SK-N-SH treated with all-trans-retinoic acid at 6 μM for 48 hours (cell line): ENCODE measurements around the gene TAOK1.

Experiments
- ATAC-seq: fragments of 200-7000 bp; cut with Tn5 transposase; 3 replicates; pipeline ENCODE4 v1.9.1; 2020; ENCODE audit warnings: mild to moderate bottlenecking, moderate library complexity
- ARNTL ChIP-seq: fragments of 450-650 bp; formaldehyde crosslinking; IDR thresholded peaks from 2 replicates; pipeline ENCODE4 v1.5.0; 2020; ENCODE audit warnings: low read depth, mild to moderate bottlenecking, moderate library complexity, borderline replicate concordance
- BACH2 ChIP-seq: fragments of 250-450 bp; sonication (Bioruptor Pico); IDR thresholded peaks from 2 replicates; pipeline ENCODE4 v1.9.0; 2021; ENCODE audit warnings: mild to moderate bottlenecking, borderline replicate concordance
- CSDC2 ChIP-seq: fragments of 250-450 bp; sonication (Bioruptor Pico); IDR thresholded peaks from 2 replicates; pipeline ENCODE4 v1.5.0; 2020; ENCODE audit warnings: mild to moderate bottlenecking, moderate library complexity
- ESRRG ChIP-seq: fragments of 250-450 bp; sonication (Bioruptor Pico); IDR thresholded peaks from 2 replicates; pipeline ENCODE4 v1.6.1; 2021; ENCODE audit warnings: mild to moderate bottlenecking
- GLIS3 ChIP-seq: fragments of 250-450 bp; sonication (Bioruptor Pico); IDR thresholded peaks from 2 replicates; pipeline ENCODE4 v1.5.0; 2020; ENCODE audit warnings: mild to moderate bottlenecking, moderate library complexity
- ISL1 ChIP-seq: fragments of 250-450 bp; sonication (Bioruptor Pico); IDR thresholded peaks from 2 replicates; pipeline ENCODE4 v2.1.2; 2022; ENCODE audit warnings: mild to moderate bottlenecking, moderate library complexity
- OSR1 ChIP-seq: fragments of 250-450 bp; sonication (Bioruptor Pico); IDR thresholded peaks from 2 replicates; pipeline ENCODE4 v1.8.0; 2022; ENCODE audit warnings: moderate library complexity, mild to moderate bottlenecking, inconsistent platforms
- PPARA ChIP-seq: fragments of 250-450 bp; sonication (Bioruptor Pico); IDR thresholded peaks from 2 replicates; pipeline ENCODE4 v1.5.0; 2020; ENCODE audit warnings: mild to moderate bottlenecking, borderline replicate concordance
- RARB ChIP-seq: fragments of 250-450 bp; sonication (Bioruptor Pico); IDR thresholded peaks from 2 replicates; pipeline ENCODE4 v1.8.0; 2021; ENCODE audit warnings: mild to moderate bottlenecking, moderate library complexity
- SNAI2 ChIP-seq: fragments of 250-450 bp; sonication (Bioruptor Pico); IDR thresholded peaks from 2 replicates; pipeline ENCODE4 v1.5.0; 2020; ENCODE audit warnings: mild to moderate bottlenecking, moderate library complexity
- TCF4 ChIP-seq: fragments of 250-450 bp; sonication (Bioruptor Pico); IDR thresholded peaks from 2 replicates; pipeline ENCODE4 v1.8.0; 2021; ENCODE audit warnings: mild to moderate bottlenecking, moderate library complexity, borderline replicate concordance
- TOX ChIP-seq: fragments of 250-450 bp; sonication (Bioruptor Pico); IDR thresholded peaks from 2 replicates; pipeline ENCODE4 v1.8.0; 2021; ENCODE audit warnings: mild to moderate bottlenecking, moderate library complexity, borderline replicate concordance
- ZC3H10 ChIP-seq: fragments of 250-450 bp; sonication (Bioruptor Pico); IDR thresholded peaks from 2 replicates; pipeline ENCODE4 v1.5.1; 2021; ENCODE audit warnings: mild to moderate bottlenecking, moderate library complexity
- ZFP3 ChIP-seq: fragments of 250-450 bp; sonication (Bioruptor Pico); IDR thresholded peaks from 2 replicates; pipeline ENCODE4 v1.5.0; 2020; ENCODE audit warnings: mild to moderate bottlenecking, moderate library complexity
- ZFP30 ChIP-seq: fragments of 450-650 bp; formaldehyde crosslinking; IDR thresholded peaks from 2 replicates; pipeline ENCODE4 v1.5.0; 2022; ENCODE audit warnings: mild to moderate bottlenecking, moderate library complexity
- ZNF565 ChIP-seq: fragments of 450-650 bp; formaldehyde crosslinking; conservative IDR thresholded peaks from 2 replicates; pipeline ENCODE4 v1.5.0; 2020; ENCODE audit warnings: low read depth, mild to moderate bottlenecking, moderate library complexity
- ZNF70 ChIP-seq: fragments of 450-650 bp; formaldehyde crosslinking; IDR thresholded peaks from 2 replicates; pipeline ENCODE4 v1.5.0; 2020; ENCODE audit warnings: mild to moderate bottlenecking, moderate library complexity
- ZNF8 ChIP-seq: fragments of 450-650 bp; formaldehyde crosslinking; IDR thresholded peaks from 2 replicates; pipeline ENCODE4 v1.5.0; 2020; ENCODE audit warnings: mild to moderate bottlenecking, moderate library complexity
- TF ChIP-seq, protein P1 (sequence below): fragments of 250-450 bp; sonication (Bioruptor Pico); IDR thresholded peaks from 2 replicates; pipeline ENCODE4 v1.5.1; 2020; ENCODE audit warnings: low read depth, mild to moderate bottlenecking, moderate library complexity
- TF ChIP-seq, protein P2 (sequence below): fragments of 250-450 bp; sonication (Bioruptor Pico); IDR thresholded peaks from 2 replicates; pipeline ENCODE4 v1.8.0; 2020; ENCODE audit warnings: mild to moderate bottlenecking, moderate library complexity, borderline replicate concordance
- TF ChIP-seq, protein P3 (sequence below): fragments of 250-450 bp; sonication (Bioruptor Pico); IDR thresholded peaks from 2 replicates; pipeline ENCODE4 v1.5.1; 2021; ENCODE audit warnings: mild to moderate bottlenecking, moderate library complexity
- TF ChIP-seq, protein P4 (sequence below): fragments of 250-450 bp; sonication (Bioruptor Pico); IDR thresholded peaks from 2 replicates; pipeline ENCODE4 v1.5.0; 2020; ENCODE audit warnings: mild to moderate bottlenecking, moderate library complexity

TAOK1 gene

DNA sequence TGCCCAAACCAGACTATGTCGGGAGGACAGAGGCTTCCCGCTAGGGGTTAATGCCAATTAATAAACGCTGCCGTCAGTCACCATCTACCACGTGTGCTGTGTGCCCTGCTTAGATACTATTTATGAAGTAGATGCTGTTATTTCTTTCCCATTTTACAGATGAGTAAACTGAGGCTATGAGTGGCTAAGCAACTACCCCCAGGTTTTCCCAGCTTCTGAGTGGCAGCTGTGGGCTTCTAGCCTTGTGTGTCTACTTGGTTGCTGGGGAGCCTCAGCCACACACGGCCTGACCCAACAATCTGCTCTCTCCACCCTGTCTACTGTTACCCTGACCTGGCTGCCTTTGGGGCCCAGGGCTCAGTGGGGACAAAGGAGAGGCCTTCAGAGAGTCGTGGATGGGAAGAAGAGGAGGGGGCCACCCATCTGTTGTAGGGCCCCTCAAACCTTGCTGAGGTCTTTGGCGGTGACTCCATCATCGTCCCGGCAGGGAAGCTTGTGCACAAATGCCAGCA lies 192.1 kb downstream of the TAOK1 start:
- no peak for TF ChIP-seq TOX (CRISPR knock-in tag)
- no peak for TF ChIP-seq ISL1 (CRISPR knock-in tag)
- TF ChIP-seq OSR1 (CRISPR knock-in tag) = no peak
- TF ChIP-seq GLIS3 (CRISPR knock-in tag) = no peak
- TF ChIP-seq BACH2 (CRISPR knock-in tag) = no peak
- TF ChIP-seq CSDC2 (CRISPR knock-in tag) = no peak
- TF ChIP-seq, protein P1, sequence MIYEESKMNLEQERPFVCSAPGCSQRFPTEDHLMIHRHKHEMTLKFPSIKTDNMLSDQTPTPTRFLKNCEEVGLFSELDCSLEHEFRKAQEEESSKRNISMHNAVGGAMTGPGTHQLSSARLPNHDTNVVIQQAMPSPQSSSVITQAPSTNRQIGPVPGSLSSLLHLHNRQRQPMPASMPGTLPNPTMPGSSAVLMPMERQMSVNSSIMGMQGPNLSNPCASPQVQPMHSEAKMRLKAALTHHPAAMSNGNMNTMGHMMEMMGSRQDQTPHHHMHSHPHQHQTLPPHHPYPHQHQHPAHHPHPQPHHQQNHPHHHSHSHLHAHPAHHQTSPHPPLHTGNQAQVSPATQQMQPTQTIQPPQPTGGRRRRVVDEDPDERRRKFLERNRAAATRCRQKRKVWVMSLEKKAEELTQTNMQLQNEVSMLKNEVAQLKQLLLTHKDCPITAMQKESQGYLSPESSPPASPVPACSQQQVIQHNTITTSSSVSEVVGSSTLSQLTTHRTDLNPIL (CRISPR knock-in tag) = no peak
- TF ChIP-seq, protein P2, sequence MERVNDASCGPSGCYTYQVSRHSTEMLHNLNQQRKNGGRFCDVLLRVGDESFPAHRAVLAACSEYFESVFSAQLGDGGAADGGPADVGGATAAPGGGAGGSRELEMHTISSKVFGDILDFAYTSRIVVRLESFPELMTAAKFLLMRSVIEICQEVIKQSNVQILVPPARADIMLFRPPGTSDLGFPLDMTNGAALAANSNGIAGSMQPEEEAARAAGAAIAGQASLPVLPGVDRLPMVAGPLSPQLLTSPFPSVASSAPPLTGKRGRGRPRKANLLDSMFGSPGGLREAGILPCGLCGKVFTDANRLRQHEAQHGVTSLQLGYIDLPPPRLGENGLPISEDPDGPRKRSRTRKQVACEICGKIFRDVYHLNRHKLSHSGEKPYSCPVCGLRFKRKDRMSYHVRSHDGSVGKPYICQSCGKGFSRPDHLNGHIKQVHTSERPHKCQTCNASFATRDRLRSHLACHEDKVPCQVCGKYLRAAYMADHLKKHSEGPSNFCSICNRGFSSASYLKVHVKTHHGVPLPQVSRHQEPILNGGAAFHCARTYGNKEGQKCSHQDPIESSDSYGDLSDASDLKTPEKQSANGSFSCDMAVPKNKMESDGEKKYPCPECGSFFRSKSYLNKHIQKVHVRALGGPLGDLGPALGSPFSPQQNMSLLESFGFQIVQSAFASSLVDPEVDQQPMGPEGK (CRISPR knock-in tag) = no peak
- no peak for TF ChIP-seq ZNF70 (CRISPR knock-in tag)
- TF ChIP-seq ZFP3 (CRISPR knock-in tag) = no peak
- TF ChIP-seq, protein P3, sequence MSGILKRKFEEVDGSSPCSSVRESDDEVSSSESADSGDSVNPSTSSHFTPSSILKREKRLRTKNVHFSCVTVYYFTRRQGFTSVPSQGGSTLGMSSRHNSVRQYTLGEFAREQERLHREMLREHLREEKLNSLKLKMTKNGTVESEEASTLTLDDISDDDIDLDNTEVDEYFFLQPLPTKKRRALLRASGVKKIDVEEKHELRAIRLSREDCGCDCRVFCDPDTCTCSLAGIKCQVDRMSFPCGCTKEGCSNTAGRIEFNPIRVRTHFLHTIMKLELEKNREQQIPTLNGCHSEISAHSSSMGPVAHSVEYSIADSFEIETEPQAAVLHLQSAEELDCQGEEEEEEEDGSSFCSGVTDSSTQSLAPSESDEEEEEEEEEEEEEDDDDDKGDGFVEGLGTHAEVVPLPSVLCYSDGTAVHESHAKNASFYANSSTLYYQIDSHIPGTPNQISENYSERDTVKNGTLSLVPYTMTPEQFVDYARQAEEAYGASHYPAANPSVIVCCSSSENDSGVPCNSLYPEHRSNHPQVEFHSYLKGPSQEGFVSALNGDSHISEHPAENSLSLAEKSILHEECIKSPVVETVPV (CRISPR knock-in tag) = no peak
- no peak for TF ChIP-seq TCF4
- TF ChIP-seq, protein P4, sequence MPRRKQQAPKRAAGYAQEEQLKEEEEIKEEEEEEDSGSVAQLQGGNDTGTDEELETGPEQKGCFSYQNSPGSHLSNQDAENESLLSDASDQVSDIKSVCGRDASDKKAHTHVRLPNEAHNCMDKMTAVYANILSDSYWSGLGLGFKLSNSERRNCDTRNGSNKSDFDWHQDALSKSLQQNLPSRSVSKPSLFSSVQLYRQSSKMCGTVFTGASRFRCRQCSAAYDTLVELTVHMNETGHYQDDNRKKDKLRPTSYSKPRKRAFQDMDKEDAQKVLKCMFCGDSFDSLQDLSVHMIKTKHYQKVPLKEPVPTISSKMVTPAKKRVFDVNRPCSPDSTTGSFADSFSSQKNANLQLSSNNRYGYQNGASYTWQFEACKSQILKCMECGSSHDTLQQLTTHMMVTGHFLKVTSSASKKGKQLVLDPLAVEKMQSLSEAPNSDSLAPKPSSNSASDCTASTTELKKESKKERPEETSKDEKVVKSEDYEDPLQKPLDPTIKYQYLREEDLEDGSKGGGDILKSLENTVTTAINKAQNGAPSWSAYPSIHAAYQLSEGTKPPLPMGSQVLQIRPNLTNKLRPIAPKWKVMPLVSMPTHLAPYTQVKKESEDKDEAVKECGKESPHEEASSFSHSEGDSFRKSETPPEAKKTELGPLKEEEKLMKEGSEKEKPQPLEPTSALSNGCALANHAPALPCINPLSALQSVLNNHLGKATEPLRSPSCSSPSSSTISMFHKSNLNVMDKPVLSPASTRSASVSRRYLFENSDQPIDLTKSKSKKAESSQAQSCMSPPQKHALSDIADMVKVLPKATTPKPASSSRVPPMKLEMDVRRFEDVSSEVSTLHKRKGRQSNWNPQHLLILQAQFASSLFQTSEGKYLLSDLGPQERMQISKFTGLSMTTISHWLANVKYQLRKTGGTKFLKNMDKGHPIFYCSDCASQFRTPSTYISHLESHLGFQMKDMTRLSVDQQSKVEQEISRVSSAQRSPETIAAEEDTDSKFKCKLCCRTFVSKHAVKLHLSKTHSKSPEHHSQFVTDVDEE (CRISPR knock-in tag) = no peak
- TF ChIP-seq ZC3H10 = no peak
- TF ChIP-seq ZNF565 (CRISPR knock-in tag) = no peak
- no peak for TF ChIP-seq ZFP30 (CRISPR knock-in tag)

DNA sequence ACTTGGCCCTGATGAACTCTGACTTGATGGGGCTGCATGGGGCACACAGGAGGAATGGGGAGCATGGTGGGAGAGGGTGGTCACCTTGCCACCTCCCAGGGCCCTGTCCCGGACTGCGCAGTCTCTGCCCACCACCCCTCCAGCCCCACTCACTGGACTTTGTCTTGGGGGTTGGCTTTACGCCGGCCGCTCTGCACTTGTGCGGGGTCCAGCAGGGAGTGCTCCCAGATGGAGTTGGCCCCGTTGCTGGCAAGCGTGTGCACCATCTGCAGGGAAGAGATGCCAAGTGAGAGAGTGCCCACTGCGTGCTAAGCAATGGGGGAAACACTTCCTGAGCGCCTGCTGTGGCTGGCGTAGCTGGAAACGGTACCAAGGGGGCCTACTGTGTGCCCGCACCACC lies 192.6 kb downstream of the TAOK1 start:
- no peak for ATAC-seq
- no peak for TF ChIP-seq RARB (CRISPR knock-in tag)
- TF ChIP-seq, protein P3 (CRISPR knock-in tag) = no peak
- TF ChIP-seq PPARA (CRISPR knock-in tag) = no peak
- no peak for TF ChIP-seq BACH2 (CRISPR knock-in tag)

More for the DNA sequence above, 192.1 kb downstream of the TAOK1 start:
- no peak for ATAC-seq

DNA sequence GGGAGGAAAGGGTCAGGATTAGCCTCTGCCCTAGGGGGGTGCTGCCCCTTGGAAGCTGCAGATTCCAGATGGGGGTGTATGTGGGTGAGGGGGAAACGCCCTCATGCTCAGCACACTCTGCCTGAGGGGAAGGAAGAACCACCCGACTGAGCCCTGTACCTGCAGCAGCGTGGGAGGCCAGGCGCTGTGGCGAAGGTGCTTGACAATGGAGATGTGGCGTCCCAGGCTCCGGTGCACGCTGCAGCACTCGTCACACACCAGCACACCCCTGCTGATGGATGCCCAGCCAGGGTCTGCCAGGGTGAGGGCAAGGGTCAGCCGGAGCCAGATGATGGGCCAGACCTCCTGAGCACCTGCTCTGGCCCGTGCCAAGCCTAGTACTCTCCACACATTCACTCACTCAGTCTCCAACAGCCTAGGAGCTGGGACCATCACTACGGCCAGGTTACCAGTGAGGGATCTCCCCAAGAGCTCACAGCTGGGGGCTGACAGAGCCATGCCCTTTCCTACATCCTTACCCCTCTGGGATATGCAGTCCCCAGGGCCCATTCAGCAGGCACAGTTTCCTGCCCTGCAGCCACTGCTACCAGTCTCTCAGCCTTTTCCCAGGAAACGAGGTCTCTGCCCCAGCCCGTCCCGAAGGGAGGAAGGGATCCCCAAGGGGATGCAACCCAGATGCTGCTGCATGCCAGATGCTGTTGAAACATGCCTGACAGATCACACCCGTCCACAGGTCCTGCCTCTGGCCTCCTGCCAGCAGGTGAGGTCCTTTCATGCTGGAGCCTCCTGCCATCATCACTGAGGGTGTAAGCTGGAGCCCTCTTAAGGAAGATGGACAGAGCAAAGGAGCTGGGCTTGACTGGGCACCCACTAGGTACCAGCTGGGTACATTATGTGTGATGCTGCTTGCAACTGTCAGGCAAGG lies 193.4 kb downstream of the TAOK1 start:
- no peak for ATAC-seq

More for the DNA sequence above, 193.4 kb downstream of the TAOK1 start:
- TF ChIP-seq ZFP3 (CRISPR knock-in tag) = no peak
- no peak for TF ChIP-seq SNAI2 (CRISPR knock-in tag)
- TF ChIP-seq ESRRG (CRISPR knock-in tag) = no peak
- TF ChIP-seq ZFP30 (CRISPR knock-in tag) = no peak
- TF ChIP-seq ARNTL = no peak
- TF ChIP-seq TOX (CRISPR knock-in tag) = no peak
- no peak for TF ChIP-seq ZNF565 (CRISPR knock-in tag)
- no peak for TF ChIP-seq GLIS3 (CRISPR knock-in tag)
- TF ChIP-seq ZC3H10 = no peak
- TF ChIP-seq OSR1 (CRISPR knock-in tag) = no peak
- TF ChIP-seq BACH2 (CRISPR knock-in tag) = no peak
- TF ChIP-seq, protein P1 (CRISPR knock-in tag) = no peak
- TF ChIP-seq CSDC2 (CRISPR knock-in tag) = no peak
- TF ChIP-seq, protein P3 (CRISPR knock-in tag) = no peak
- no peak for TF ChIP-seq ZNF8 (CRISPR knock-in tag)
- TF ChIP-seq ZNF70 (CRISPR knock-in tag) = no peak
- TF ChIP-seq PPARA (CRISPR knock-in tag) = no peak
- TF ChIP-seq ISL1 (CRISPR knock-in tag) = no peak
- TF ChIP-seq, all 23 proteins: peak for 0
